ENCODE measurements around the gene ZNF280A.
A peak's percentile ranks its signal among the peaks of the same experiment; 100 is the strongest.
"Not testable (repeated sequence)": the region's sequence is repeated elsewhere in the genome, so short reads cannot be mapped to it uniquely, and the experiment has no call there.

Gene ZNF280A

GRCh38 chr22:22509912-22510311, 10.2 kb downstream of the ZNF280A start:
- not testable (repeated sequence) for DNase-seq

GRCh38 chr22:22508274-22509176, 11.5 kb downstream of the ZNF280A start, which contains the start of gene ZNF280B:
Gene ZNF280B (minus strand): TSS chr22:22508742. CDS start chr22:22489398, 19,344 bp downstream.
- peak; percentile 90 for DNase-seq

- DNase-seq, result no peak
These were observed 12.3 kb downstream of the ZNF280A start for GRCh38 chr22:22507743-22508273.

GRCh38 chr22:22506736-22507135, 13.3 kb downstream of the ZNF280A start:
- DNase-seq, result no peak

- no peak for DNase-seq
These were observed 21.8 kb downstream of the ZNF280A start for GRCh38 chr22:22498267-22498666.

- DNase-seq, result not testable (repeated sequence)
These were observed 28.5 kb downstream of the ZNF280A start for GRCh38 chr22:22491589-22491988.

- no peak for DNase-seq
These were observed 31.3 kb downstream of the ZNF280A start for GRCh38 chr22:22488736-22489135.

- no peak for DNase-seq
These were observed 32.0 kb downstream of the ZNF280A start for GRCh38 chr22:22487869-22488597.

- no peak for DNase-seq
These were observed 33.0 kb downstream of the ZNF280A start for GRCh38 chr22:22487059-22487458.

- DNase-seq, result no peak
These were observed 33.8 kb downstream of the ZNF280A start for GRCh38 chr22:22486132-22486899.

GRCh38 chr22:22485524-22485923, 34.5 kb downstream of the ZNF280A start:
- DNase-seq, result no peak

GRCh38 chr22:22484023-22484422, 36.0 kb downstream of the ZNF280A start:
- DNase-seq, result no peak

- DNase-seq, result no peak
These were observed 39.1 kb downstream of the ZNF280A start for GRCh38 chr22:22480940-22481339.

GRCh38 chr22:22479999-22480532, 40.0 kb downstream of the ZNF280A start:
- no peak for DNase-seq

GRCh38 chr22:22479116-22479515, 41.0 kb downstream of the ZNF280A start:
- no peak for DNase-seq

GRCh38 chr22:22478470-22478869, 41.6 kb downstream of the ZNF280A start:
- DNase-seq, result no peak

- no peak for DNase-seq
These were observed 45.3 kb downstream of the ZNF280A start for GRCh38 chr22:22474733-22475132.

- DNase-seq, result not testable (repeated sequence)
These were observed 49.0 kb downstream of the ZNF280A start for GRCh38 chr22:22471104-22471503.

- no peak for DNase-seq
These were observed 50.5 kb downstream of the ZNF280A start for GRCh38 chr22:22469527-22469926.

GRCh38 chr22:22468794-22469469, 51.1 kb downstream of the ZNF280A start:
- not testable (repeated sequence) for DNase-seq

GRCh38 chr22:22467112-22467511, 53.0 kb downstream of the ZNF280A start:
- no peak for DNase-seq

- no peak for DNase-seq
These were observed 54.3 kb downstream of the ZNF280A start for GRCh38 chr22:22465782-22466181.

Data from activated CD4-positive, alpha-beta T cell treated with anti-CD3 and anti-CD28 coated beads for 48 hours (primary cell).